NCI-H2196 (cell line): Measurements from ENCODE around the gene MCF2L2.
A peak's percentile ranks its signal among the peaks of the same experiment; 100 is the strongest.
"Not testable (repeated sequence)": the region's sequence is repeated elsewhere in the genome, so short reads cannot be mapped to it uniquely, and the experiment has no call there.

ENCODE experiments used
- DNase-seq: peaks from one replicate; lab custom pipeline; 2025; ENCODE audit not compliant: unreplicated experiment; lab: John Stamatoyannopoulos, UW

Gene MCF2L2

DNA sequence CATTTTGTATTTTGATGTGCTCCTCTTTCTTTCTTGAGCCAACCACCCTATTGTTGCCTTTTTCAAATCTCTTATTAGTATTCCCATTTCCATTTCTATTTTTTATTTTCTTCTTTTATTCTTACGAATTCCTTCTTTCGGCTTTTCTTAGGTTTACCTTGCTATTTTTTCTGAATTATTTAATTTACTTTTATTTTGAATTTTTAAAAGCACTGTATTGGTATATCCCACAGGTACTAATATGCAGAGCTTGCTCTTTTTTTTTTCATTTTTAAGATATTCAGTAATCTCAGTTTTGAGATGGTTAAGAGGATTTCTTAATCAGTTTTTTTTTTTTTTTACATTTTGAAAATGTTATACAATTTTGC is 18.4 kb upstream of the MCF2L2 start:
- DNase-seq: no peak

DNA sequence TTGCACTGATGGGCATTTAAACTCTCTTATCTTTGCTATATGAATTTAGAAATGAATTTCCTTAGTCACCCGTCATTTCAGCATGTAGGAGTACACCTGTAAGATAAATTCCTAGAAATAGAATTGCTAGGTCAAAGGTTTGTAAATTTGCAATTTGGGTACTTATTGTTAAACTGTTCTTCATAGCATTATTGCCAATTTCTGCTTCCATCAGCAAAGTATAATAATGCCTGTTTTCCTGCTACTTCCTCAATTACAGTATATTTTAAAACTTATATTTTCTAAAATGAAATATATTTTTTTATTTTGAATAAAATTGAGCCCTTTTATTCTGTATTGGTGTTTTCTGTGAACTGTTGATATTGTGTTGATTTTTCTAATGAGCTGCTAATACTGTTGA is 16.3 kb upstream of the MCF2L2 start:
- DNase-seq: no peak

DNA sequence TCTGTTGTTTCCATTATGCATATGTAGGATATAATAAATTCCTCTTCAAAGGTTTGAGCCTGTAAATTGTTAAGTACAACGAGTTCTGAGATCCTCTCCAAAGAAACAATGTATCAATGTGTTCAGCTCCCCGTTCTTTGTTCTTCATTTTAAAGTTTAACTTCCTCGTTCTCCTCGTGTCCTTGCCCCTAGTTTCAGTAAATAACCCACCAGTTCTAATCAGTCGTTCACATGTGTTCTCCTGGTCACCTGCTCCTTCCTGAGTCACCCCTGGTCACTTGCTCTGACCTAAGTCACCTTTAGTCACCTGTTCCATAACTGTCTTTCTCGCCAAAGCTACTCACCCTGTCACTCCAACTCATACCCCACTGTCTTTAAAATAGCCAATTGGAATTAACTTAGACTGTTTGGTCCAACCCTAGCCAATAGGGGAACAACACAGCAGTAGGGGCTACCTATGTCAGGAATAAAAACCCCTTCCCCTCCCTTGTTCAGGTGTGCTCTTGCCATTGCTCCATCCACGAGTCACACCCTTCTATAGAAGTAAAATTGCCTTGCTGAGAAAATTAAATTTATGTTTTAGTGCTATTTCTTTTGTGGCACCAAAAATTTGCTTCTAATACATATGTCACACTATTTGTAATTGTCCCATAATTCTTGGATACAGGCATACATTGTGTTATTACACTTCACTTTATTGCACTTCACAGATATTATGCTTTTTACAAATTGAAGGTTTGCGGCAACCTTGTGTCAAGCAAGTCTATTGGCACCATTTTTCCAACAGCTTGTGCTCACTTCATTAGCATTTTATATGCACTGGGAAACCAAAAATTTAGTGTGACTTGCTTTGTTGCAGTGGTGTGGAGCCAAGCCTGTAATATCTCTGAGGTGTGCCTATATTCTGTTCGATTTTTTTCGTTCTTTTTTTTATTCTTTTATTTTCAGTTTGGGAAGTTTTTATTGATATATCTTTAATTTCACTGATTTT is 15.3 kb upstream of the MCF2L2 start:
- no peak for DNase-seq

DNA sequence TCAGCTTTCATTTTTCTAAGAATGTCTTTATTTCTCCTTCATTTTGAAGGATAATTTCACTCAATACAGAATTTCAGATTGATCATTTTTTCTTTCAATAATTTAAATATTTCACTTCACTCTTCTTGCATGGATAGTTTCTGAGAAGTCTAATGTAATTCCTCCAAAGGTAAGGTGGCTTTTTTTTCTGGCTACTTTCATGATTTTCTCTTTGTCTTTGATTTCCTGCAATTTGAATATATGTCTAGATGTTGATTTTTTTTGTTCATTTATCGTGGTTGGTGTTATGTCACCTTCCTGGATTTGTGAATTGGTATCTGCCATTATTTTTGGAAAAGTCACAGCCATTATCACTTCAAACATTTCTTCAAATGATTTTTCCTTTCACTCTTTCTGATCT is 14.6 kb upstream of the MCF2L2 start:
- no peak for DNase-seq

DNA sequence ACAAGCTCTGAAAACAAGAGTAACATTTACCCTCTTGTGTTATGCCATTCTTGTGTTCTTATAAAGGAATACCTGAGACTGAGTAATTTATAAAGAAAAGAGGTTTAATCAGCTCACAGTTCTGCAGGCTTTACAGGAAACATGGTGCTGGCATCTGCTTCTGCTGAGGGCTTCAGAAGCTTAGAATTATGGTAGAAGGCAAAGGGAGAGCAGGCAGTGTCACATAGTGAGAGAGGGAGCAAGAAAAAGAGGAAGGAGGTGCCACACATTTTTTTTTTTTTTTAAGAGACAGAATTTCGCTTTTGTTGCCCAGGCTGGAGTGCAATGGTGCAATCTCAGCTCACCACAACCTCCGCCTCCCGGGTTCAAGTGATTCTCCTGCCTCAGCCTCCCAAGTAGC is 12.1 kb upstream of the MCF2L2 start:
- not testable (repeated sequence) for DNase-seq

DNA sequence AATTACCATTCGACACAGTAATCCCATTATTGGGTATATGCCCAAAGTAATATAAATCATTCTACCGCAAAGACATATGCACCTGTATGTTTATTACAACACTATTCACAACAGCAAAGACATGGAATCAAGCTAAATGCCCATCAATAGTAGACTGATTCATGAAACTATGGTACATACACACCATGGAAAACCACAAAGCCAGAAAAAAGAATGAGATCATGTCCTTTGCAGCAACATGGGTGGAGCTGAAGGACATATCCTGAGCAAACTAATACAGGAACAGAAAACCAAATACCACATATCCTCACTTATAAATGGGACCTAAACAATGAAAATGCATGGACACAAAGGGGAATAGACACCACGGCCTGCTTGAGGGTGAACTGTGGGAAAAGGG is 11.1 kb upstream of the MCF2L2 start:
- DNase-seq: no peak

DNA sequence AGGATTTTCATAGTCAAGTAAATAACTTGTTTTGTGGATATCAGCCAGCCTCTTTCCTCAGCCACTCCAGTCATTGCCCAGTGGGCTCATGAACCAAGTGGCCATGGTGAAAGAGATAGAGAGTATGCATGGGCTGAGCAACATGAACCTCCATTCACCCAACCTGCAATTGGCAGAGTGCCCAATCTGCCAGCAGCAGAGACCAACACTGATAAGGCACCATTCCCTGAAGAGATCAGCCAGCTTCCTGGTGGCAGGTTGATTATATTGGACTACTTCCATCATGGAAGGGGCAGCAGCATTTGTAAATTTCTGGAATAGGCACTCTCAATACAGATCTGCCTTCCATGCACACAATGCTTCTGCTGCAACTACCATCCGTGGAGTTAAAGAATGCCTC is 10.3 kb upstream of the MCF2L2 start:
- peak; percentile 61 for DNase-seq

DNA sequence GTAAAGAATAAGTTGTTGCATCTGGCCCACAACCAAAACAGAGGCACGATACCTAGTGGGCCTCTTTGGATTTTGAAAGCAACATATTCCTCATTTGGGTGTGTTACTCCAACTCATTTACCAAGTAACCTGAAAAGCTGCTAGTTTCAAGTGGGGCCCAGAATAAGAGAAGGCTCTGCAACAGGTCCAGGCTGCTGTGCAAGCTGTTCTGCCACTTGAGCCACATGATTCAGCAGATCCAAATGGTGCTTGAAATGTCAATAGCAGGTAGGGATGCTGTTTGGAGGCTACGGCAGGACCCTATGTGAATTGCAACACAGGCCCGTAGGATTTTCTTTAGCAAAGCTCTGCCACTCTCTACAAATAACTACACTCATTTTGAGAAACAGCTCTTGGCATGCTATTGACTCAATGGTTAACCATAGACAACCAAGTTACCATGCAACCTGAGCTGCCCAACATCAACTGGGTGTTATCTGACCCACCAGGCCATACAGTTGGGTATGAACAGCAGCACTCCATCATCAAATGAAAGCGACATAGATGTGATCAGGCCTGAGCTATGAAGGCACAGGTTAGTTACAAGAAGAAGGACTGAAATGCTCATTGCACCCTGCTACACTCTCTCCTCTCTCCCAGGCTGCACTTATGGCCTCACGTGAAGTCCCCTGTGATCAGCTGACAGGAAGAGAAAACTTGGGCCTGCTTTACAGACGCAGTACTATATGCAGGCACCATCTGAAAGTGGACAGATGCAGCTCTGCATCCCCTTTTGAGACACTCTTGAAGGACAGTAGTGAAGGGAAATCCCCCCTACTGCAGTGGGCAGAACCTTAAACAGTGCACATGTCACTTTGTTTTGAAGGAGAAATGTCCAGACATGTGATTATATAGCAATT is 9.5 kb upstream of the MCF2L2 start:
- DNase-seq: no peak

DNA sequence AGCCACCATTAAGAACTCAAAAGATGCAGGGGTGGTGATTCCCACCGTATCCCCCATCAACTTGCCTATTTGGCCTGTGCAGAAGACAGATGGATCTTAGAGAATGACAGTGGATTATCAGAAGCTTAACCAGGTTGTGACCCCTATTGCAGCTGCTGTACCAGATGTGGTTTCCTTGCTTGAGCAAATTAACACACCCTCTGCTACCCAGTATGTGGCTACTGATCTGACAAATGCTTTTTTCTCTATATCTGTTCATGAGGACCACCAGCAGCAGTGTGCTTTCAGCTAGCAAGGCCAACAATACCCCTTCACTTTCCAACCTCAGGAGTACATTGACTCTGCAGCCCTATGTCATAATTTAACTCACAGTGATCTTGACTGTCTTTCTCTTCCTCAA is 8.6 kb upstream of the MCF2L2 start:
- DNase-seq: no peak

DNA sequence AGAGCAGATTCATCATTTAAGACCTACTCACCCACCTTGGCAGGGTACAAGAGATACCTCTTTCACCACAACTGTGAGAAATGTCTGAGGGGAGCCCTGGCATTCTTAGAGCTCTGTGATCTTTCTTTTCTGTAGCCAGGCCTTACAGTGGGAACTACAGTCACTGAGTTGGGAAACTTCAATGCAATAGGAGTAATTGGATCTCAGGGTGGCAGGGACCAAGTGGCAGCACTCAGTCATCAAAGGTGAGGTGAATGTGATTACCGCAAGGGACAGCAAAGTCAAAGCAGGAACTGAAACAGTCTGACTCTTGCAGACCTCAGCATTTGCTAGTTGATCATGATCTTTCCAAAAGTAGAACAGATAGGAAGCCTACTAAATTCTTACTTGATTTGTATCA is 7.2 kb upstream of the MCF2L2 start:
- no peak for DNase-seq

DNA sequence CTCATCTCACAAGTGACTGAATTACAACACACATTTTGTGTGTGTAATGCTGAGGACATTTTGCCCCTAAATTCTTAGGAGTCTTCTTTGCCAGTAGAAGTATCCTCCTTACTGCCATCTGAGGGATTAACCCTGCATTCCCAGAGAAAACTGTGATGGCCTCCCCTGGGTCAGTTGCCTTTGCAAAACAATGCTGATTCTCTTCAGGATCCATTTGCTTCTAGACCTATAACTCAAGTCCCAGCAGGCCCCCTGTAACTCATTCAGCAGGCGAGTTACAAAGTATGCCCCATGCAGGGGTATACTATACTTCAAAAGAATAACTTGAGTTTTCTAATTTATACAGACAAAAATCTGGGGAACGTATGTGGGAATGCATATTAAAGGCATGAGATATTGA is 6.6 kb upstream of the MCF2L2 start:
- no peak for DNase-seq

DNA sequence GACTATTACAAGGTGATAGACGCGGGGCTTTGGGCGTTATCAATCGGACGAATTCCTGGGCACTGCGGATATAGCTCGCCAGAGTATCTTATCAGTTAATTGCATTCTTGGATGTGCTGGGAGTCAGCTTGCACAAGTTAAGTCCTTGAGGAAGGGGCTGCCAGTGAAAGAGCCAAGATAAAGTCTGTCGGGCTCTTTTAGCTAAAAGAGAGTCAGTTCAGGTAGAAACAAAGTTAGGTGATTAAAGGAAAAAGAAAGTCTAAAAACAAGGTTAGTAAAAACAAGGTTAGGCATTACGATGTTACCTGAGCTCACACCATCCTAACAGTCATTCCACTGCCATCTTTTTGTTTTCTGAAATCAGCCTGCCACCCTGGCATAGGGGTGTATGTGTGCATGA is 6.1 kb upstream of the MCF2L2 start:
- DNase-seq: no peak

DNA sequence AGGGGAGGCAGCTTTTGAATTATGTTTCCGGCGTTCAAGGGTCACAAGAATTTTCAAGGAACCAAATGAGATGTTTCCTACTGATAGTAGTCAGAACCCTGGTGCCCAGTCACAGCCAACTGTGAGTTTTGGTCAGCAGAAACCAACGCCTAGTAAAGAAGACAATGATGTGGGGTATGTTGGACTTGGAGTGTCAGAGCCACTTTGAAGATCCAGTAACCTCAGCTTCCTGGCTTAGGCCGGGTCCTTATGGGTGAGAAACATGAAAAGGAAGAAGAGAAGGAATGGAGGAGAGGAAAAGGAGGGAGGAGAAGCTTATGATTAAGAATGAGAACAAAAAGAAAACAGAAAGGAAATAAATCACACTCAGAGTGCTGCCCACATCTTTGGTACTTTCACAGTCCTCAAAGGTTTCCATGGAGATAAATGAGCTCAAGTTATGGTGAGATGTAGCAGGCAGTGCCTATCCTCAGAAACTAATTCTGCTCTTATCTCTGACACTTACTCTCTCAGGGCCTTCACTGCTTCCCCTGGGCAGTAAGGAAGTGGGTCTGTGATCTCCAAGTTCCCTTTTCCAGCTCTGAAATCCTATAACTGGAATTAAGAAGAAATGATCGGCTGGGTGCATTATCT is 2.0 kb upstream of the MCF2L2 start:
- no peak for DNase-seq

DNA sequence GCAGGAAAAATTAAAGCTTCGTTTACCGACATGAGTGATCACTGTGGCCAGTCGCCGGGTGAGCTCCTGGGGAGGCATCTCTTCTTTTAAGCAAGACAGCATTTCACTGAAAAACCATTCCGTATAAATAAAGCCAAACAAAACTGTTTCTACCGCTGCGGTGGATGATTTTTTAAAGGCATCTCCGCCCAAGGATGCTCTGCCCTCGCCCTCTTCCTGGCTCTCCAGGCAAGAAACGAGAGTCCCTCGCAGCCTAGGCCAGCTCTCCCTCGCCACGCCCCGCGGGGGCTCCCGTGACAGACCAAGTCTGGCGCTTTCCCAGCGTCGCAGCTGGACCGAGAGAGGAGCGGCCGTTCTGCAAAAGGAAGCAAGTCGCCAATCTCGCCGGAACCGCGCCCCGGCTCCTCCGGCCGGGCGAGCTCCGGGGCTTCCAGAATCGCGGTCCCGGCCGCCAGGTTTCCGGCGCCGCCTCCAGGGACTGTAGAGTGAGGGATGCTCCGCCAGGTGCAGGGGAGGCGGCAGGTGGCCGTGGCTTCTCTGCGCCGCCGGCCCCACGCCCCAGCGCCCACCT is 458 bp downstream of the MCF2L2 start:
- DNase-seq: peak; percentile 68

DNA sequence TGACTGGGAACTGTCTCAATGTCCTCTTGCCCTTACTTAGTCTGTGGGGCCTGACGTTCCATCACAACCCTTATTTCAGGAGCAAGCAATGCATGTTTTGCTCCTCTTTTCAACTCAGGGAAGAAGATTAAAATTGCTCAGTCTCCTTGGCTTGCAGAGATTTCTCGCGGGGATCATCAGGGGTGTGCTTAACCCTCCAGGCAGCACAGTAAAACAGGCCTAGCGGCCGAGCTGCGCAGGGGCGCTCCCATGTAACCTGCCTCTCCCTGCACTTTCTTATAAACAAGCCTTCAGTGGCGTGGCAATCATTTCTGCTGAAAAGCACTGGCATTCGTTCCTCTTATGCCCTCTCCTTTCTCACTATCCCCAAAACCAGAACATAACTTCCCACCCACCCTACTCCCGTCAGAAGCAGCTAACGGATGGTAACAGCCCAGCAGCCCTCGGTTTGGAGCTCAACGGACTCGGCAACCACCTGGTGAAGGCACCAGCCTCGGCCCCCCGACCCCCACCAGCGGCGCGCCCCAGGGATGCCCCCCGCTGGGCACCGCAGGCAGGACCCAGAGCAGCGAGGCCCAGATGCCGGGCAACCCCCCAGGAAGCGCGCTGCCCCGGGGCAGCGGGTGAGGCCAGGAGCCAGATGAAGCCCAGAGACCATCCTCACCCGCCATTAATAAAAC is 1.1 kb downstream of the MCF2L2 start:
- DNase-seq: no peak

DNA sequence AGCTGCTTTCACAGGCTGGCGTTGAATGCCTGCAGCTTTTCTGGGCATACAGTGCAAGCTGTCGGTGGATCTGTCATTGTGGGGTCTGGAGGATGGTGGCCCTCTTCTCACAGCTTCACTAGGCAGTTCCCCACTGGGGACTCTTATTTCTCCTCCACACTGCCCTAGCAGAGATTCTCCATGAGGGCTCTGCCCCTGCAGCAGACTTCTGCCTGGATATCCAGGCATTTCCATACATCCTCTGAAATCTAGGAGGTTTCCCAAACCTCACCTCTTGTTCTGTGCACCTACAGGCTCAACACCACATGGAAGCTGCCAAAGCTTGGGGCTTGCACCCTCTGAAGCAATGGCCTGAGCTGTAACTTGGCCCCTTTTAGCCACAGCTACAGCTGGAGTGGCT is 9.6 kb downstream of the MCF2L2 start:
- not testable (repeated sequence) for DNase-seq

DNA sequence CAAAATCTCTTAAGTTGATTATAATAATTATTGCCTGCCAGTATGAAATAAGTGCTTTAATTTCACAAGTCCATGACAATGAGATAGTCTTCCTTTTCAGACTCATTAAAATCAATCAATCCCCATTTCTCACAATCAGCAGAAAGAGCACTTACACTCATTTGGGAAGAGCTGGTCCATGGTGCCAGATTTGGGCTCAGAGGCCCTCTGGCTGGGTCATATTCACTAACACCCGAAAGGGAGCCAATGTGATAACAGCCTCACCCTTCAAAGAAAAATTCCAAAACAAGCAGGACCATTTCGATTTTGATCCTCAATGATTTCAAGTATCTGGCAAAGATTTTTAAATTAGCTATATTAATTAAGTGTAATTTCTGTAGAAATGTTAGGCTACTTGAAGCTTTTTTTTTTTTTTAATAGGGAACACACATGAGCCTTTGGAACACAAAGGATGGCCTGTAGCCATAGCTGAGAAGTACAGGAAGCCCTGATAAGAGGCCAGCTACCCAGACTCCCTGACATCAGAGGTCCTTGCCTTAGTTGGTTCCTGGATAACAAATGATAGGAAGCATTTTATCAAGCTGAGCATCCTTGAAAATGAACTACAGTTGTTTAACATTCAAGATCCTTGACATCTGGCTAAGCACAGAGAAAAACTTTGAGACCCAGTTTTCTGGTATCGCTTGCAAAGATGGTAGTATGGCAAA is 17.1 kb downstream of the MCF2L2 start:
- no peak for DNase-seq

DNA sequence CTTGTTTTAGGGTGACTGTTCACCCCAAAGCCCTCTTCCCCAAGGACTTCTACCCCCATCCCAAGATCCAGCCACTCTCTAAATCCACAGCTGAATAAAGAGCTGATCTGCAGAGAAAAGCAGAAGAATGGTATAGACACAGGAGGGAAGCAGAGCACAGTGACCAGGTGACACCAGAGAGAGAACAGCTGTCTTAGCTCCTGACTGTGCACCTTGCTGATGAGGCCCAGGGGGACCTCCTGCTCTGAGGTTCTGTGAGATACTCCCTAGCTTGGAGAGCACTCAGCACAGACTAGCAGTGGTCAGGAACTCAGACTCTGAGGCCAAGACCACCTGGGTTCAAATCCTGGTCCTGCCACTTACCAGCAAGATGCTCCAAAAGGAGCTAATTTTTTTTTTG is 17.7 kb downstream of the MCF2L2 start:
- DNase-seq: no peak

DNA sequence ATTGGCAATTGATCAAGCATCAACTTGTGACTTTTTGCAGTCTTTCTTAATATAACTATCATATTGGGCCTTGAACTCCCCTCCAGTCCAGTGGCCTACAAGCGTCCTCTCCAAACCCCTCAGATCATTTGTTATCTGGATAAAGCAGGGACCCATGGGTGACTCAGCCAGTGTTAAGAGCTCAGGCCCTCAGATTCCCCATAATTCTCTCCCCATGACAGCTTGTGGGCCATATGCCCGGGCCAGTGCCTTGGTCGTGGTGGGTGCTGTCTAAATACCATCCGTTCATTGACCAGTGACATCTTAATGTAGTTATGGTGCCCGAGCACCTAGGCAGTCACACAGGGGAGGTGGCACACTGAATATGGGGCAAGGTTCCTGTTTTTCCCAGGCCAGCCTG is 18.1 kb downstream of the MCF2L2 start:
- no peak for DNase-seq

DNA sequence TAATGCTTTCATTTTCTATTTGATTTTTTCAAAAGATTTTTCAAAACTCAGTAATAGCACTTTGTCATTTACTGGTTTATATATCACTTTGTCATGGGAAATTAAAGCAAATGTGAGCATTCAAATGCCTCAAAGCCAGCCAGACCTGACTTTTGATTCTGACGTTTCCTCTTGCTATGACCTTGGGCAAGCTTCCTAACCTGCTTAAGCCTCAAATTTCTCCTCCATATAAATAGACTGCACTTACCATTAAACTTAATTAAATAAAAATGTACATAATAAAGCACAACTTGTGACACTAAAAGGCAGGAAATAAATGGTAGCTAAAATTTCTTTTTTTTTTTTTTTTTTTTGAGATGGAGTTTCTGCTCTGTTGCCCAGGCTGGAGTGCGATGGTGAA is 19.2 kb downstream of the MCF2L2 start:
- no peak for DNase-seq
